CD14-positive monocyte (primary cell): ENCODE data around the gene SYAP1. TPM values are rescaled to one million over a fixed set of nuclear protein-coding genes. Genes with fewer than 3 reads are reported as not detected.
"Not testable (repeated sequence)": the region's sequence is repeated elsewhere in the genome, so short reads cannot be mapped to it uniquely, and the experiment has no call there.

Experiments
- DNase-seq, 3 donors: peaks; one replicate each; pipeline ENCODE4 v3.0.0-alpha.2; 2011 to 2022
- H2AFZ ChIP-seq: 2 replicates; pipeline ENCODE4 v1.6.0; 2012; ENCODE audit warnings: mild to moderate bottlenecking, low read depth, low read length, inconsistent platforms; ENCODE audit not compliant: insufficient read depth, poor library complexity, severe bottlenecking
- H3K27ac ChIP-seq, 2 donors: 1 replicate in 1 of 2; 2 replicates in 1 of 2; pipeline ENCODE4 v1.5.1; 2012 to 2013; ENCODE audit warnings: low read length in 2 of 2, control low read depth in 1 of 2, inconsistent platforms in 1 of 2, low read depth in 1 of 2, mild to moderate bottlenecking in 1 of 2
- H3K27me3 ChIP-seq, 2 donors: one replicate each; pipeline versions ENCODE4 v1.6.0 to v1.6.1; 2011 to 2013; ENCODE audit warnings: low read length in 2 of 2; ENCODE audit not compliant: control insufficient read depth in 2 of 2, insufficient read depth in 2 of 2
- H3K36me3 ChIP-seq, 2 donors: replicated peaks in 1 of 2; 1 replicate in 1 of 2; 2 replicates in 1 of 2; pipeline versions ENCODE4 v1.5.1 to v1.6.1; 2012 to 2013; ENCODE audit warnings: low read length in 2 of 2, control low read depth in 1 of 2, inconsistent platforms in 1 of 2, mild to moderate bottlenecking in 1 of 2; ENCODE audit not compliant: insufficient read depth in 2 of 2, control insufficient read depth in 1 of 2
- H3K4me1 ChIP-seq, 2 donors: 1 replicate in 1 of 2; 2 replicates in 1 of 2; pipeline versions ENCODE4 v1.5.1 to v1.6.1; 2012 to 2013; ENCODE audit warnings: low read length in 2 of 2, control low read depth in 1 of 2, inconsistent platforms in 1 of 2, mild to moderate bottlenecking in 1 of 2, moderate library complexity in 1 of 2; ENCODE audit not compliant: insufficient read depth in 2 of 2, control insufficient read depth in 1 of 2
- H3K4me2 ChIP-seq: replicated peaks from 2 replicates; pipeline ENCODE3; 2012; ENCODE audit warnings: low read length, moderate library complexity, mild to moderate bottlenecking; ENCODE audit not compliant: poor library complexity, severe bottlenecking; ENCODE audit errors: extremely low read depth
- H3K4me3 ChIP-seq, 3 experiments: fragments of 200-600 bp in 1 of 3; sonication (generic) in 1 of 3; replicated peaks in 1 of 3; 1 replicate in 2 of 3; 2 replicates in 1 of 3; pipeline ENCODE4 v1.5.1; 2011 to 2013; ENCODE audit warnings: low read length in 3 of 3, mild to moderate bottlenecking in 3 of 3, control low read depth in 2 of 3, low read depth in 2 of 3, inconsistent platforms in 1 of 3, moderate library complexity in 1 of 3
- H3K79me2 ChIP-seq: 2 replicates; pipeline ENCODE4 v1.6.0; 2012; ENCODE audit warnings: mild to moderate bottlenecking, control low read depth, inconsistent platforms, low read length, moderate library complexity; ENCODE audit not compliant: insufficient read depth
- H3K9ac ChIP-seq: 2 replicates; pipeline ENCODE4 v1.6.0; 2017; ENCODE audit warnings: low read length, mild to moderate bottlenecking; ENCODE audit not compliant: insufficient read depth, poor library complexity, severe bottlenecking
- H3K9me3 ChIP-seq, 2 donors: replicated peaks in 1 of 2; 1 replicate in 1 of 2; 2 replicates in 1 of 2; pipeline versions ENCODE4 v1.5.1 to v1.6.1; 2012 to 2013; ENCODE audit warnings: low read length in 2 of 2, control low read depth in 1 of 2; ENCODE audit not compliant: control insufficient read depth in 1 of 2, insufficient read depth in 1 of 2
- H4K20me1 ChIP-seq: 2 replicates; pipeline ENCODE4 v1.6.0; 2012; ENCODE audit warnings: mild to moderate bottlenecking, low read length, control low read depth, moderate library complexity; ENCODE audit not compliant: insufficient read depth
- H3K27ac Mint-ChIP-seq, 7 donors: one replicate each; pipeline ENCODE4 v1.8.0; 2020; ENCODE audit warnings: mild to moderate bottlenecking in 7 of 7, mixed read lengths in 7 of 7, moderate library complexity in 6 of 7, inconsistent platforms in 2 of 7
- H3K27me3 Mint-ChIP-seq, 3 donors: one replicate each; pipeline ENCODE4 v1.8.0; 2021 to 2022; ENCODE audit warnings: low read depth in 3 of 3, mild to moderate bottlenecking in 3 of 3, mixed read lengths in 3 of 3, moderate library complexity in 3 of 3, inconsistent platforms in 1 of 3
- H3K36me3 Mint-ChIP-seq, 2 donors: one replicate each; pipeline ENCODE4 v1.8.0; 2020; ENCODE audit warnings: mixed read lengths in 2 of 2, inconsistent platforms in 1 of 2, mild to moderate bottlenecking in 1 of 2
- H3K4me1 Mint-ChIP-seq: one replicate; pipeline ENCODE4 v1.8.0; 2020; ENCODE audit warnings: mild to moderate bottlenecking, mixed read lengths
- H3K4me3 Mint-ChIP-seq, 2 donors: one replicate each; pipeline ENCODE4 v1.8.0; 2020; ENCODE audit warnings: mild to moderate bottlenecking in 2 of 2, mixed read lengths in 2 of 2, moderate library complexity in 1 of 2
- H3K9me3 Mint-ChIP-seq, 7 donors: one replicate each; pipeline ENCODE4 v1.8.0; 2020 to 2022; ENCODE audit warnings: mixed read lengths in 7 of 7, mild to moderate bottlenecking in 6 of 7, moderate library complexity in 6 of 7, inconsistent platforms in 2 of 7
- CTCF ChIP-seq: fragments of 200-600 bp; IDR thresholded peaks from one replicate; pipeline ENCODE4 v1.8.0; 2022; ENCODE audit warnings: antibody characterized with exemption, mild to moderate bottlenecking
- WGBS: methylation state at CpG from one replicate; pipeline ENCODE4 v1.1.5; 2013; ENCODE audit warnings: missing lambda C conversion rate; ENCODE audit not compliant: insufficient coverage; 5-methylcytosine and 5-hydroxymethylcytosine counted together
- intact Hi-C, 2 donors: fragments of 100-400 bp; cut with micrococcal nuclease; formaldehyde crosslinking; loops; one replicate each; pipeline versions ENCODE4 v1.15.0 to v1.15.1; 2023
- polyA plus RNA-seq, 3 donors: library from polyadenylated mRNA; depleted of rRNA in 1 of 3; unstranded in 2 of 3; stranded (reverse) in 1 of 3; fragments of 300-500 nt in 2 of 3; fragments of >200 nt in 1 of 3; fragmentation: Illumina TruSeq in 2 of 3; gene quantifications; 1 replicate in 2 of 3; 2 replicates in 1 of 3; pipeline ENCODE4 v1.2.3, GENCODE V29; 2012 to 2021

SYAP1 gene
- polyA plus RNA-seq, 3 donors, result 4.2 to 9.0 (median 7.1) TPM

- not testable (repeated sequence) for H3K4me3 ChIP-seq, H3K4me2 ChIP-seq, H3K27ac ChIP-seq, H3K36me3 ChIP-seq, H3K4me3 Mint-ChIP-seq, DNase-seq, H3K27ac Mint-ChIP-seq, H4K20me1 ChIP-seq, H2AFZ ChIP-seq, H3K27me3 ChIP-seq, H3K36me3 Mint-ChIP-seq, H3K9ac ChIP-seq
- peaks cover 0 to 59% (median 2%) of the 10 kb centered on the region in 3 donors for H3K27me3 Mint-ChIP-seq
- intact Hi-C loops, result loop anchor here in 1 of 2 donors (10.0 kb wide), 1 partner anchor 1042 kb away; no protein-coding TSS in a partner anchor
- H3K9me3 Mint-ChIP-seq, result peaks cover 0 to 23% (median 12%) of the 10 kb centered on the region in 7 donors
- Histone ChIP-seq H3K79me2 (peaks cover 19% of the 10 kb centered on the region), H3K9me3 (peaks cover 0 to 13% of the 10 kb centered on the region in 2 donors), H3K4me1 (peaks cover 18 to 37% of the 10 kb centered on the region in 2 donors)
- peaks cover 18% of the 10 kb centered on the region for H3K4me1 Mint-ChIP-seq
- WGBS, result no CpG with 5 or more reads among the region's 6 CpGs
Observed at GRCh38 chrX:16716451-16716850, 3.0 kb upstream of the SYAP1 start.

- H3K27me3 Mint-ChIP-seq, result peaks cover 0 to 51% (median 2%) of the 10 kb centered on the region in 3 donors
- intact Hi-C loops, result loop anchor here in 1 of 2 donors (10.0 kb wide), 1 partner anchor 1044 kb away; no protein-coding TSS in a partner anchor
Observed at GRCh38 chrX:16718824-16719333, 533 bp upstream of the SYAP1 start.

More at GRCh38 chrX:16718824-16719333, 533 bp upstream of the SYAP1 start:
- H3K9me3 Mint-ChIP-seq, result peaks cover 0 to 18% (median 12%) of the 10 kb centered on the region in 7 donors
- Histone ChIP-seq H3K4me2 (peak overlapping the region; percentile 81), H3K27ac (peak overlapping the region; percentile 90 to 93), H3K4me3 (peak overlapping the region; percentile 40 to 92 (median 88)), H2AFZ (peak overlapping the region; percentile 71), H3K27me3 (no peaks in the 10 kb centered on the region), H3K4me1 (peaks cover 9 to 28% of the 10 kb centered on the region in 2 donors), H4K20me1 (peaks cover 7% of the 10 kb centered on the region), H3K9me3 (peaks cover 0 to 13% of the 10 kb centered on the region in 2 donors), H3K36me3 (no peaks in the 10 kb centered on the region), H3K9ac (peak overlapping the region; percentile 81), H3K79me2 (peaks cover 31% of the 10 kb centered on the region)
- H3K27ac Mint-ChIP-seq, result peak overlapping the region; percentile 93 to 98 (median 97)
- TF ChIP-seq CTCF, result no peak
- H3K4me1 Mint-ChIP-seq, result peaks cover 20% of the 10 kb centered on the region
- peak overlapping the region; percentile 87 to 91 for H3K4me3 Mint-ChIP-seq
- DNase-seq, result no peak
- H3K36me3 Mint-ChIP-seq, result peaks cover 6% of the 10 kb centered on the region in 2 donors
- WGBS, result no CpG with 5 or more reads among the region's 6 CpGs
